GM19438 (cell line): ENCODE results near the gene CHST15.

ENCODE experiments used
- ATAC-seq: cut with Tn5 transposase; IDR thresholded peaks from one replicate; pipeline ENCODE4 v1.9.1; 2021; ENCODE audit warnings: low read depth; ENCODE audit not compliant: unreplicated experiment

Gene CHST15, protein sequence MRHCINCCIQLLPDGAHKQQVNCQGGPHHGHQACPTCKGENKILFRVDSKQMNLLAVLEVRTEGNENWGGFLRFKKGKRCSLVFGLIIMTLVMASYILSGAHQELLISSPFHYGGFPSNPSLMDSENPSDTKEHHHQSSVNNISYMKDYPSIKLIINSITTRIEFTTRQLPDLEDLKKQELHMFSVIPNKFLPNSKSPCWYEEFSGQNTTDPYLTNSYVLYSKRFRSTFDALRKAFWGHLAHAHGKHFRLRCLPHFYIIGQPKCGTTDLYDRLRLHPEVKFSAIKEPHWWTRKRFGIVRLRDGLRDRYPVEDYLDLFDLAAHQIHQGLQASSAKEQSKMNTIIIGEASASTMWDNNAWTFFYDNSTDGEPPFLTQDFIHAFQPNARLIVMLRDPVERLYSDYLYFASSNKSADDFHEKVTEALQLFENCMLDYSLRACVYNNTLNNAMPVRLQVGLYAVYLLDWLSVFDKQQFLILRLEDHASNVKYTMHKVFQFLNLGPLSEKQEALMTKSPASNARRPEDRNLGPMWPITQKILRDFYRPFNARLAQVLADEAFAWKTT

DNA sequence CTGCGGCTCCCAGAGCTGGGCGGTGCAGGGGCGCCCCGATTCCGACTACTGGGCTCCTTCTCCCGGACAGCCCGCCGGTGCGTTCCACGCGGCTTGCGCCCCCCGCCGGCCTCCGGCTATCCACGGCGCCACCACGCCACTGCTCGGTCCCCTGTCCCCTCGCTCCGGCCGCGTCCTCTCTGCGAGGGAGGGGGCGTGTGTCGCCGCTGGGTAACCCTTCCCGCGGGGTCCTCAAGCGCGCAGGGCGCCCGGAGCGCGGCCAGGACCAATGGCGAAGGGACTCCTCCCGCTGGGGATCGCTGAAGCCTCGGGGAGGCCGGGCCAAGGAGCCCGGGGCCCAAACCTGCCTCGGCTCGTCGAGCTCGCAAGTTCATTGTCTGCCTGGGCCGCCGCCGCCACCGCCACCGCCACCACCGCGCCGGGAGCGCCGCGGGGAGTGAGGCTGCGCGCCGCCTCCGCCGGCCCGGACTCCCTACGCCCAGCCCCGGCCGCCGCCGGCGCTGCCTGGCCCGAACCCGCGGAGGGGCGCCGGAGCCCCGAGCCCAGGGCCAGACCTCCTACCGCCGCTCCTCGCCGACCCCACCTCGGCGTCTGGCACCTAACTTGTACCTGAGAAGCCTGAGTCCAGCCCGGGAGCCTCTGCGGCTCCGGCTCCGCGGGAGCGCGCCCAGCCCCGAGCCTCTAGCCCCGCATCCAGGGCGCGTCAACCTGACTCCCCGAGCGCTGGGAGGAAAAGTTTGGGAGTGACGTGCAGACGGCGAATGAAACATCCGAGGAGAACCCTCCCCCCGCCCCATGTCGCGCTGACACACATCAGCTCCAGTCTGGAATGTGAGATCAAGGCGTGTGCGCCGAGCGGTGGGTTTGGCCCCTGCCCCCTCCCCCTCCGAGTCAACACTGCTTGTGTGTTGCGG is at the start of gene CHST15:
CHST15 (minus strand) TSS at position 739 of the 914 bp plus-strand sequence. CDS start 47,386 bp downstream, outside the sequence.
- ATAC-seq, result no peak

DNA sequence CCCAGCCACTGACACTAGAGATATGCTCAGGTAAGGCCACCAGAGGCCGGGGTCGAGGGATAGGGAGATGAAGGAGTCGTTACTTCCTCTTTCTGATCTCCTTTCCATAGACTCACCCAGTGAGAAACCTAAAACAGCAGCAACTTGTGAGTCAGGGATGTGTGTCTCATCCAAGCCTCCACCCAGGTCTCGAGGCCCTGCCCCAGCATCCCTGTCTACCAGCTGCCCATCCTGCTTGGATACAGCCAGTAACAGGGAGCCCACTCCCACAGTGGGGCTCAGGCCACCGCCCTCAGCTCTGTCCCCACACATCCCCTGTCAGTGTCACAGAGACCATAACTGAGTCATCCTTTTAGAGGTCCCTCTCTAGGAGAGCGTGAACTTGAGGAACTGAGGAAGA is 49.6 kb upstream of the CHST15 start:
- no peak for ATAC-seq

DNA sequence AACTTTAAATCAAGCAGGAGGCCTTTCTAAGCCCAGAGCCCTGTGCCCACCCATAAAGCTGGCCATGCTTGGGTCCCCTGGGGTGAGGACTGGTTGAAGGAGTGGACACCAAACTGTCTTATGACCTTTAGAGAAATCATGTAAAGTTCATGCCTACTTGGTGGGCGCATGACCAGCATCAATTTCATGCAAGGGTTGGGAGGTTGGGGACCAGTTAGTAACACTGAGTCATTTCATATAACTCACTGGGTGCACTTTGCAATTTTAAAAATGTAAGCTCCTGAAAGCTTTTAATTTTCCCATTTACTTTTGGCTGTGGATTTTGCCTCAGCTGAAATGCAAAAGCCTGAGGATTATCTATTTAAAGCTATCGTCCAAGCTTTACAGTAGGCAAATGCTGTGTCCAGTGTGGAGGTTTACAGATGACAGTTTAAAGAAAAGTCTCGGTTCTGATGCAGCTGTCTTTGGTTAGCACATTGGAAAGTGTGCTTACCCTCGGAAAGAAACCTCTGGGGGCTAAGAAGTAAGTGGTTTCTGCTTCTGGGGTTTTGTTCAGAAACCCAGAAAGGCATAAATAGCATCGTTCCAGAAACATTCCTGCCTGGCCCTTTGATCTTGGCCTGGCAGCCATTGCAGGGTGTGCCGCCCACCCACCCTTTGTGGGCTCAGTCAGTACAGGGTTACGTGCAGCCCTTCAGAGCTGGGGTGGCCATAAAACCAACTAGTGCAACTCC is 48.8 kb upstream of the CHST15 start:
- no peak for ATAC-seq

DNA sequence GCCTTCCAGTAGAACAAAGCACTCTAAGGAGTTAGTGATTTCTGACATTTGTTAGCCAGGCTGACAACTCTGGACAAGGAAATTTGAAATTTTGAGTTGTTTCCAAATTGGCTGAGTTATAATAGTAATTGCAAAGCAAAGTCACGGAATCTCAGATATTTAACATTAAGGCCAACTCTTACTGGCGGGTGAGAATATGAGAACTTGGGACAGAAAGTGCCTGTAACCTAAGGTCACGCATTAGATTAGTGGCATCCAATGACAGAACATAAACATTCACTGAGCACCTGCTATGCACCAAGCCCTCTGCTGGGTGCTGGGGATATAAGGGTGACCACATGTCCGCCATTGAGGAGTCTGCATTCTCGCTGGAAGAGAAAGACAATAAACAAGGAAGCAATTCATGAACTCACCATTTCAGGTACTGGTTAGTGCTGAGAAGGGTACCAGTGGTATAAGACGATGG is 45.5 kb upstream of the CHST15 start:
- no peak for ATAC-seq

DNA sequence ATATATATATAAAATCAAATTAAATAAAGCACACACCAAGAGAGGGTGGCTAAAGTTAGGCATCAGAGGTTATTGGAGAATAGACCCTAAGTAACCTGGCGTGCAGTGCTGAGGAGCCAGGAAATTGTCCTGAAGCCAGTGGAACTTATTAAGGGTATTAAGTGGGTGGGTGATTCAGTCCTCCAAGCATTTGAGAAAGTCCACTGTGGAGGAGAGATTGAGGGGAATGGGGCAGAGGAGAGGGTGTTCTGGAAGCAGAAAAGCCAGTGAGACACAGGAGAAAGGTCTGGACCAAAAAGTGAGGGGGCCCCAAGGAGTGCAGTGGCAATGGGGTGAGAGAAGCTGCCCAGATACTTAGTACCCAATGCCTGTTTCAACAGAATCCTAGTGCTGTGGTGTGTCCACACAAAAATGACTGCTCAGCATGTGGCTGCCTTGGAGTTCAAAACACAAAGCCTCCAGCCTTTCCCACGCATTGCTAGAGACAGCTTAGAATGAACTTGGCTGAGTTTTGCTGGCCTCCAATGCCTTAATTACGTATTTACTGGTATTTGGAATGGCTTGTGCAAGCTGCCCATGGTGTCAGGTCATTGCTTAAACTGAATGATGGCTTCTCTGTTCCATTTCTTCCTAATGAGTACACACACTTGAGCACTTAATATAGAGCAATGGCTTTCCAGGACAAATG is 44.9 kb upstream of the CHST15 start:
- ATAC-seq, result no peak

DNA sequence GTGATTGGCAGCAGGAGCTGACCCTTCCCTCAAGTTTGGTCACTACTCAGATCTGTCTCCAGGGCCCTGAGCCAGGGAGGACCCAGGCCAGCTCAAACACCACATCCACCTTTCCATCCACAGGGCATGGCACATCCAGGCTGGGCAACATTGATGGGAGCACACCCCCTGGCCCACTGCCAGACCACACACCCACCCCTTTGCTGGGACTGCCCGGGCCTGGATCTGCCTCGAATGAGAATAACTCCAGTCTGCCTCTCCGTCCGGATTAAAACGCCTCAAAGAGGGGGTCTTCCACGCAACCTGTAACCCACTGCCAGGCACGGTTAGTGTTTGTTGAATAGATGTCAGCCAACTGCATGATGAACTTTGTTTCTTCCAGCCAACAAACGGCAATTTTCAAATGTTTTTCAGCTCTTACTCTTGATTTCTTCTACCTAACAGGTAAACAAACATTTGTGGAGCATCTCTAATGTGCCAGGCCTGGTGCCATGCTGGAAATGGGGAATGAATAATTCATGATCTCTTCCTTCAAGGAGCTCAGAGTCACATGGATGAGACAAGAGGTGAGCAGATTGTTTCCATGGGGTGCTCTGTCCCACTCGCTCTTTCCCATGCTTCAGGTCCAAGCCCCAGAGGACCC is 41.0 kb upstream of the CHST15 start:
- no peak for ATAC-seq

DNA sequence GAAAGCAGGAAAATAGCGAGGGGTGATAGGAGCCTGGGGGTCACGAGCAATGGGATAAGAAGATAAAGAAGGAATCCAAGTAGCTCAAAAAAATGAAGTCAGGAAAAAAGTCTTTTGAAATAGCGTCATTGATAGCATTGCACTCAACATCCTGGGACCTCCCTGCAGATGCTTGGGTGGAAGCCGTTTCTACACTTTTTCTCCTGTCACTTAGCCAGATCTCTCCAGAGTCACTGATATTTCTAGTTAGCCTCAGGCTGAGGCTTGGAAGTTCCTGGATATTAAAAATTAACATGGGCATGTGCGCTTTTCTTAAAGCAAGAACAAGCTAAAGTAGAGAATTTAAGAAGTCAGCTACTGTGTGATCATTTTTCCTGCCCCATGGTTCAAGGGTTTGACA is 39.5 kb upstream of the CHST15 start:
- ATAC-seq, result no peak

DNA sequence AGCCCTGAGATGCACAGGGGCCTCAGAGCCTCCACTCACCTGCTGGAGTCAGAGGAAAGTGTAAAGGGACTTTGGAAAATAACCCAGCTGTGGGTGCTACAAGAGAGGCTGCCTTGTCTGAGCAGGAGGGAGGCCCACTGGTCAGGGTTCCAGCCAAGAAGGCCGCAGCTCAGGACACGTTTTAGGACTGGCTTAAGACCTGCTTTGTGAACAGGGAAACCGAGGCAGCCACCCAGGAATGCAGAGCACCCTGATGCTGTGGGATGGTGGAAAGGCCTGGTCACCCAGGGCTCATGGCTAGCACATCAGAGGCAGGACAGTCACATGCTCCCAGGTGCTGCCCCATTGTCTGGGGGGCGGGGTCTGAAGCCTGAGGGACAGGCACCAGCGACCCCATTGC is 38.9 kb upstream of the CHST15 start:
- ATAC-seq, result no peak

DNA sequence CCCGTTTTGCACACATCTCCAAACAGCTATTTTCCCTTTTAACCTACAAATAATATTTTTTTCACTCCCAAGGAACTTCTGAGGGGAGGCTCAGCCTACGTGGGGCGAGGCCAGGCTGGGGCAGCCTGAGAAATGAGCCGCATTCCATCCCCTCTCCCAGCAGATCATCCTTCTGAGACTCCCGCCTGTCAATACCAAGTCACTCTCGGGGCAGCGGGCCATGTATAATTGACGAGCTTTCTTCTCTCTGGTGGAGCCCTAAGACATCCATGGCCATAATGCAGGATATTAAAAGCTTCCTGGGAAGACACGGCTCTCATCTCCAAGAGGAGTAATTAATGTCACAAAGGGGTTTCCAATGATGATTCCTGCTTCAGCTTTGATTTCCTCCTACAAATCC is 37.8 kb upstream of the CHST15 start:
- no peak for ATAC-seq

DNA sequence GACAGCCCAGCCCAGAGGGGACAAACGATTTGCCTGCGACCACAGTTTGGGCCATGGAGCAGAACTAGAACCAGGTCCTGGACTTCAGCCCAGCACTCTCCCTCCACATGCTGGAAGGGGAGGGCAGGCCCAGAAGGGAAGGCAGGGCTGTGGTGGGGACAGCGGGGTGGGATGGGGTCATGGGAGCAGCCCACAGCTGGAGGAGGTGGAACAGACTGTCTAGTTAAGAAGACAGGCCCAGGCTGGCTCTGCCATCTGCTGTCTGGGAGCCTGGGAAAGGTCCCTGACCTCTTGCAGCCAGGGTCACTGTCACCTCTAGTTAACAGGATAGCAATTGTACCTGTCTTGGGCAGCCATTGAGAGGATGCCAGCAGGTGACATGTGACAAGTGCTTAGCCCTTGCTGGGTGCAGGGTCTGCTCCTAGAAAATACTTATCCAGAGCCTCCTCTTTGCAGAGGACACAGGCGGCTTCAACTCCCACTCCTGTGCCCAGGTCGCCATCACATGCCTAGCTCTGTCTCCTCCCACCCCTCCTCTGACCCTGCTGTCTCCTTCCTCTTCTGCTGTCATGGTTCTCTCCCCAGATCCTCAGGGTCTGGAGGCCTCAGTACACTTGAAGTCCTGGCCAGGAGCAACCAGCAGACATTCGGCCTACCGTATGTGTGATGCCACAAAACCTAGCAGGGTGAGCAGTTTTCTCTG is 37.0 kb upstream of the CHST15 start:
- no peak for ATAC-seq

DNA sequence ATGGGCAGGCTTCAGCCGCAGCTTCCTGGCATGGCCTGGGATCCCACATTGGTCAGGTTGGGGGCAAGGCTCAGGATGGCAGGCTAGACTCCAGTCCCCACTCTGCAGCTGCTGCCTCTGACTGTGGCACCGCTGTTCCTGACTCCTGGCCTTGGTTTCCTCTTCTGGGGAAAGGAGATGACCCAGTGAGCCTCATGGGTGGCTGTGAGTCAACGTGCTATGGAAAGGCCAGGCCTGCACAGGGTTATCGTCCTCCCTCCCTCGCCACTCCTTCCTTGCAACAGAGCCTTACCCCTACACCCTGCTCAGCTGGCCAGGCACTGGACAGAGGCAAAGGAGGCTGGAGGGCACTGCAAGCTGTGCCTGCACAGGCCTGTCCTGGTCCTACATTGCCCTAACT is 36.1 kb upstream of the CHST15 start:
- no peak for ATAC-seq

DNA sequence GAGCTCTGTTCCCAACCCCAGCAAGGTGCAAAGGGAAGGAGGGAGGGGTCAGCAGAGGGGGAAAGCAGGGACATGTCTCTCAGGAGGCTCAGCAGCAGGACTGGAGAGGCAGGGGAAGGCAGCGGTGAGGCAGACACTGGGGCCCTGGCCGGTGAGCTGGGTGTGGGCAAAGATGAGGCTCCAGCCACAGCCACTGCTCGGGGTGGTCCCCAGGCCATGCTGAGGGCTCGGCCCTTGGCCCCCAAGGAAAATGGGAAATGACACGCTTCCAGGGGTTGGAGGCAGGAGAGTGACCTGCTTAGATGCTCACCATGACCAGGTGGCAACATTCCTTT is 35.4 kb upstream of the CHST15 start:
- no peak for ATAC-seq

DNA sequence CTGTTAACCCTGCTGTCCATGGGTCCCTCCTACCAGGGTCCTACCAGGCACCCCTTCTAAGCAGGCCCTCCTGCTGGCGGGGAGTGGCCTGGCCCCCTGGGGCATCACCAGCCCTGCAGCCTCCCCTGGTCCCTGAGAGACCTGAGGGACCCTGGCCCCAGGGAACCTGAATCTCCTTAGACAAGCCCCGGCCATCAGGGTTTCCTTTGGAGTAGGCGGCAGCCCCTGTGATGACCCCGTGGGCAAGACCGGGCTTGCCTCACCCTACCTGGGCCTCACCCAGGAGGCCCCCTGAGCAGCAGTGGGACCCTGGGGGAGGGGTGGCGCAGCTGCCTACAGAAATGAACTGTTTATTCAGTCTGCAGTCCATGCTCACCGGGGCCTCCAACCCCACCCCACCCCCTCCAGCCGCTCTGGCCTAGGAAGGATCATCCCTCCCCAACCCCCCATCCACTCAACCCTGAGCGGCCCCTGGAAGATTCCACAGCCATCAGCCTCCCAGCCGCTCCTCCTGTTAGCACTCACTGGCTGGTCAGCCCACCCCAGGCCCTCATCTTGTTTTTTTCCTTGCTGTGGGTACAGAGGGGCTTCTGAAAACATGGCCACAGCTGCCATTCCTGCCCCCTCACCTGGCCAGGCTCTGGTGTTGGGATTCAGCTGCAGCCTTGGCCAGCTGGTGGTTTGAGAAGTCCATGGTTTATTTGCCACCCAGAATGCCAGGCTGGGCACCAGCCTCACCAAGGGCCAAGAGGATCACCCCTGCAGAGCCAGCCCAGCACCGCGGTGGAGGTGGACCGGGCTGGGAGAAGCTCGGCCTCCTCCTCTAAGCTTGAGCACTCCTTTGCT is 34.8 kb upstream of the CHST15 start:
- ATAC-seq, result no peak

DNA sequence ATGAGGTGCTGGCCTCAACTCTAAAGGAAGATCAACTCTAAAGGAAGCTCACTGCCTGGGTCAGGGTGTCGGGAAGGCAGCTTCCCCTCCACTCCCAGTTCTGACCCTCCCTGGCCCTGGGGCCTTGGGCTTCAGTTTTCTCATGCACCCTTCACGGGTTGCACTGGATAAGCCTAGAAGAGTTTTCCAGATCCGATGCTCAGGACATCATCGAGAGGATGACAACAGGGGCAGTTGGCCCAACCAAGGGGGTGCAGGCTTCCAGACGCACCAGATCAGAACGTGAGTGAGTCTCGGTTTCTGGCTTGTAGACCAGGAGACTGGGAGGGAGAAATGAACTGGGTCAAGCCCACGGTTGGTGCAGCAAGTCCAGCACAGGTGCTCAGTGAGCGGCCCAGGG is 34.2 kb upstream of the CHST15 start:
- ATAC-seq, result no peak

DNA sequence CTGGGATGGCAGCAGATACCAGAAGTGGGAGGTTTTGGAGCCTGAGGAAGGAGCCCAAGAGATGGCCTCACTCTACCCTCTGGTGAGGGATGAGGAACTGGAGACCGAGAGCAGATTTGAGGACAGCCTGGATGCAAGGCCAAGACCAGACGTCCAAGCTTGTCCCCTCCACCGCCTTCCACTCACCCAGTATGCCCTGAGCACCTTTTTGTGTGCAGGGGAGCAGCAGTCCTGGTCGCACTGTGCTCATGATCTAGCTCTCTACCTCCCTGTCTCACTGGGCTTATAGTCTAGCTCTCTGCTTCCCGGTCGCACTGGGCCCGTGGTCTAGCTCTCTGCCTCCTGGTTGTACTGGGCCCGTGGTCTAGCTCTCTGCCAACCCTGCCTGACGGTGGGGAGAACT is 33.6 kb upstream of the CHST15 start:
- no peak for ATAC-seq

DNA sequence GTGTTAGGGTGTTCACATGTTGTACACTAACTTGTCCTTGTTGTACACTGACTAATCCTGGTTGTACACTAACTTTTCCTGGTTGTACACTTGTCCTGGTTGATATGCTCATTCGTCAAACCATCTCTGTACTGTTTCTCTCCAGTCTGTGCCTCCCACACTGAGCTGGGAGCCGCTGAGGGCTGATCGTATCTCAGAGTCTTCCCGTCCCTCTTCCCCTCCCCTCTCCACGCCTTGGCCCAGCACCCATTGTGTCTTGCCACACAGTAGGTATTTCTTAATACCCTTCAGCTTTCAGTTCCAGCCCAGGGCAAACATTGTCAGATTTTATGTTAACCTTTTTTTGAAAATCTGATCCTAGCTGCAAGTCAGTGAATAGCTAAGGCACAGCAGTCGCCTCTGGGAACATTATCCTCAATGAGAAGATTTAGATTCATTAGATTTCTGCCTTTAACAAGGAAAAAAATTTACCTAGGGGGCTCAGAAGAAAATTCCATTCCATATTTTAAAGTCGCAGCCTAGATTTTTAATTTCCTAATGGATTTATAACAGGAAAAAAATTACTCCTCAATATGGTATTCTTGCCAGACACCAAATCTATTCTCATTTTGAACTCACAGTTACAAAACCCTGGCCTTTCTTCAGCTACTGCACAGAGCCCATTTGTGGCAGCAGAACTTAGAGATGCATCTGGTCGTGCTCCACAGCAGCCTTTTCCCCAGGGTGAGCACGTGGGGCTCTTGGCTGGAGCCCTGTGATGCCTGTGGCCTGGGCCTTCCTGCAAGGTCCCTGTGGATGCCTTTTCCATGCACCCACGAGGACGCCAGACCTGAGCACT is 33.0 kb upstream of the CHST15 start:
- no peak for ATAC-seq
